ENCODE measurements around the gene FHIT. TPM values are rescaled to one million over a fixed set of nuclear protein-coding genes. Genes with fewer than 3 reads are reported as not detected.

Gene FHIT
- total RNA-seq, 1 donor from 2014 or later = 5.7 TPM

DNA sequence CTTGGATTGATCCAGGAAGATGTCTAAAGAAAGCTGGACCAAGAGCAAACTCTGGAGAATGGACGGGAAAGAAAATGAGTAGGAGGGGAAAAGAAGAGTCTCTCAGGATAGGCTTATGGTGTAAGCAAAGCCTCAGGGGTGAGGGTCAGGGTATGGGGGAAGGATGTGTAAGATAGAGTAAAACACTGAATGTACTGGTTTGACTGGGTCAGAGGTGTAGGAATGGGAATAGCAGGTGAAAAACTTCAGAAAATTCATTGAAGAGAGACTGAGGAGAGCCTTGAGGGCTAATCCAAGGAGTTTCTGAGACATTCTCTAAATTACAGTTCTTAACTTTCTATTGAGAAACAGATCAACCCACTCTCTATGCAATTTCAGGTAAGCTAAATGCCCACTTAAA is 857.3 kb downstream of the FHIT start:
- Mint-ChIP-seq H3K9me3 (no peaks in the 10 kb centered on the region), H3K36me3 (no peaks in the 10 kb centered on the region)
- H2AFZ ChIP-seq (replicated peaks) = no peak overlapping the region

DNA sequence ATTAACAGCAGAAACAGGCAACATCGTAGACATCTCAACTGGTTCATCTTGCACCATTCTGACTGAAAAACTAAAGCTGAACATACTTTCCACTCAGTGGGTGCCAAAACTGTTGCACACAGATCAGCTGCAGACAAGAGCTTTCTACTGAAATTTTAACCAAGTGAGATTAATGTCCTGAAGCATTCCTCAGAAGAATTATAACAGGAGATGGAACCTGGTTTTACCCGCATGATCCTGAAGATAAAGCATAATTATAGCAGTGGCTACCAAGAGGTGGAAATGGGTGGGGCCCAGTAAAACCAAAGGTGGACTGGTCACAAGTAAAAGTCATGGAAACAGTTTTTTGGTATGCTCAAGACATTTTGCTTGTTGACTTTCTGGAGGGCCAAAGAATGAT is 858.8 kb downstream of the FHIT start:
- Histone ChIP-seq H3K79me2 (ENCODE audit: low read depth) (no peaks in the 10 kb centered on the region), H3K27ac (no peak overlapping the region), H2AFZ (replicated peaks) (no peak overlapping the region), H4K20me1 (ENCODE audit: low read depth) (no peaks in the 10 kb centered on the region), H3K9ac (no peak overlapping the region), H3K4me3 (no peak overlapping the region), H3F3A (ENCODE audit: low read depth) (no peaks in the 10 kb centered on the region), H3K4me1 (peaks cover 4% of the 10 kb centered on the region), H3K9me3 (ENCODE audit: low read depth) (no peaks in the 10 kb centered on the region), H3K36me3 (no peaks in the 10 kb centered on the region), H3K4me2 (no peak overlapping the region), H3K27me3 (no peaks in the 10 kb centered on the region)
- Mint-ChIP-seq H3K9me3 (no peaks in the 10 kb centered on the region), H3K36me3 (no peaks in the 10 kb centered on the region), H3K27ac (no peak overlapping the region), H3K4me3 (no peak overlapping the region), H3K4me1 (no peaks in the 10 kb centered on the region), H3K27me3 (ENCODE audit: insufficient read depth, low read depth) (no peaks in the 10 kb centered on the region)
- TF ChIP-seq EZH2 (IDR thresholded peaks at IDR 0.05) = no peak
- no peak for TF ChIP-seq EZH2phosphoT487 (IDR thresholded peaks at IDR 0.05)
- TF ChIP-seq, protein P1, sequence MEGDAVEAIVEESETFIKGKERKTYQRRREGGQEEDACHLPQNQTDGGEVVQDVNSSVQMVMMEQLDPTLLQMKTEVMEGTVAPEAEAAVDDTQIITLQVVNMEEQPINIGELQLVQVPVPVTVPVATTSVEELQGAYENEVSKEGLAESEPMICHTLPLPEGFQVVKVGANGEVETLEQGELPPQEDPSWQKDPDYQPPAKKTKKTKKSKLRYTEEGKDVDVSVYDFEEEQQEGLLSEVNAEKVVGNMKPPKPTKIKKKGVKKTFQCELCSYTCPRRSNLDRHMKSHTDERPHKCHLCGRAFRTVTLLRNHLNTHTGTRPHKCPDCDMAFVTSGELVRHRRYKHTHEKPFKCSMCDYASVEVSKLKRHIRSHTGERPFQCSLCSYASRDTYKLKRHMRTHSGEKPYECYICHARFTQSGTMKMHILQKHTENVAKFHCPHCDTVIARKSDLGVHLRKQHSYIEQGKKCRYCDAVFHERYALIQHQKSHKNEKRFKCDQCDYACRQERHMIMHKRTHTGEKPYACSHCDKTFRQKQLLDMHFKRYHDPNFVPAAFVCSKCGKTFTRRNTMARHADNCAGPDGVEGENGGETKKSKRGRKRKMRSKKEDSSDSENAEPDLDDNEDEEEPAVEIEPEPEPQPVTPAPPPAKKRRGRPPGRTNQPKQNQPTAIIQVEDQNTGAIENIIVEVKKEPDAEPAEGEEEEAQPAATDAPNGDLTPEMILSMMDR (IDR thresholded peaks at IDR 0.05) = no peak
- DNase-seq (ENCODE audit: low spot score) = no peak

More for the DNA sequence above, 857.3 kb downstream of the FHIT start:
- Mint-ChIP-seq H3K4me3 (no peak overlapping the region), H3K27me3 (ENCODE audit: insufficient read depth, low read depth) (no peaks in the 10 kb centered on the region), H3K27ac (no peak overlapping the region), H3K4me1 (no peaks in the 10 kb centered on the region)
- Histone ChIP-seq H4K20me1 (ENCODE audit: low read depth) (no peaks in the 10 kb centered on the region), H3K27me3 (no peaks in the 10 kb centered on the region), H3F3A (ENCODE audit: low read depth) (no peaks in the 10 kb centered on the region), H3K4me3 (no peak overlapping the region), H3K79me2 (ENCODE audit: low read depth) (no peaks in the 10 kb centered on the region), H3K4me2 (no peak overlapping the region), H3K27ac (no peak overlapping the region), H3K9me3 (ENCODE audit: low read depth) (no peaks in the 10 kb centered on the region), H3K4me1 (peaks cover 4% of the 10 kb centered on the region), H3K36me3 (no peaks in the 10 kb centered on the region), H3K9ac (no peak overlapping the region)
- TF ChIP-seq EZH2phosphoT487 (IDR thresholded peaks at IDR 0.05) (no peak), EZH2 (IDR thresholded peaks at IDR 0.05) (no peak)
- TF ChIP-seq, protein P1 (IDR thresholded peaks at IDR 0.05) = no peak
- DNase-seq (ENCODE audit: low spot score) = no peak

DNA sequence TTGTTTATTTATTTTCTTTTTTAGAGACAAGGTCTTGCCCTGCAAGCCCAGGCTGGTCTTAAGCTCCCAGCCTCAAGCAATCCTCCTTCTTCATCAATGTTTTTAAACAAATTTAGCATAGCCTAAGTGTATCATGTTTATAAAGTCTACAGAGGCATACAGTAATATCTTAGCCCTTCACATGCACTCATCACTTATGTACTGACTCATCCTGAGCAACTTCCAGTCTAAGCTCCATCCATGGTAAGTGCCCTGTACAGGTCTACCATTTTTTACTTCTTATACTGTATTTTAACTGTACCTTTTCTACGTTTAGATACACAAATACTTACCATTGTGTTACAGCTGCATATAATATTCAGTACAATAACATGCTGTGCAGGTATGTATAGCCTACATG is 860.0 kb downstream of the FHIT start:
- Mint-ChIP-seq H3K36me3 (no peaks in the 10 kb centered on the region), H3K27me3 (ENCODE audit: insufficient read depth, low read depth) (no peaks in the 10 kb centered on the region), H3K27ac (no peak overlapping the region), H3K4me3 (no peak overlapping the region), H3K9me3 (no peaks in the 10 kb centered on the region), H3K4me1 (no peaks in the 10 kb centered on the region)
- no peak overlapping the region for H3K9ac ChIP-seq
- H3K36me3 ChIP-seq = no peaks in the 10 kb centered on the region
- no peaks in the 10 kb centered on the region for H3K9me3 ChIP-seq (ENCODE audit: low read depth)
- no peaks in the 10 kb centered on the region for H4K20me1 ChIP-seq (ENCODE audit: low read depth)
- no peaks in the 10 kb centered on the region for H3K79me2 ChIP-seq (ENCODE audit: low read depth)
- H3K4me3 ChIP-seq = no peak overlapping the region
- no peak overlapping the region for H3K4me2 ChIP-seq
- TF ChIP-seq EZH2 (IDR thresholded peaks at IDR 0.05) (no peak), EZH2phosphoT487 (IDR thresholded peaks at IDR 0.05) (no peak)
- TF ChIP-seq, protein P1 (IDR thresholded peaks at IDR 0.05) = no peak
- H3K27me3 ChIP-seq = no peaks in the 10 kb centered on the region
- H3F3A ChIP-seq (ENCODE audit: low read depth) = no peaks in the 10 kb centered on the region
- H3K27ac ChIP-seq = no peak overlapping the region
- peaks cover 4% of the 10 kb centered on the region for H3K4me1 ChIP-seq
- no peak for DNase-seq (ENCODE audit: low spot score)
- no peak overlapping the region for H2AFZ ChIP-seq (replicated peaks)

Data from neural progenitor cell (in vitro differentiated cells).